Measurements from ENCODE around the gene SMAD6.

The SMAD6 gene

DNA sequence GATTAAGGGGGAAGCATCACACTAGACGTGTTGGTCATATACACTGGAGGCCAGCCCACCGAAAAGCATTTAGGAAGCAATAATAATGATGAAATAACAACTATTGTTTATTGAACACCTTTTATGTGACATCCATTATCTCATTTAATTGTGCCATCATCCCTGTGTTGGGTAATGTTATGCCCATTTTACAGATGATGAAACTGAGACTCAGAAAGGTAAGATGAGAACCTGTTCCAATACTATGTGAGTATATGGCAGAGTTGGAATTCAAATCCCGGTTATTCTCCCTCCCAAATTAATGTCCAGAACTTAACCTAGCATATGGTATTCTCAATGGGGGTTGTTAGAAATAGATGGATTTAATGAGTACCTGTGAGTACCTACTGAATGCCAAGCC is 99.2 kb downstream of the SMAD6 start:
- Histone ChIP-seq H2AFZ (ENCODE audit: low read length) (no peak overlapping the region), H3K4me1 (ENCODE audit: insufficient read depth, low read length, poor library complexity, severe bottlenecking) (no peaks in the 10 kb centered on the region)

DNA sequence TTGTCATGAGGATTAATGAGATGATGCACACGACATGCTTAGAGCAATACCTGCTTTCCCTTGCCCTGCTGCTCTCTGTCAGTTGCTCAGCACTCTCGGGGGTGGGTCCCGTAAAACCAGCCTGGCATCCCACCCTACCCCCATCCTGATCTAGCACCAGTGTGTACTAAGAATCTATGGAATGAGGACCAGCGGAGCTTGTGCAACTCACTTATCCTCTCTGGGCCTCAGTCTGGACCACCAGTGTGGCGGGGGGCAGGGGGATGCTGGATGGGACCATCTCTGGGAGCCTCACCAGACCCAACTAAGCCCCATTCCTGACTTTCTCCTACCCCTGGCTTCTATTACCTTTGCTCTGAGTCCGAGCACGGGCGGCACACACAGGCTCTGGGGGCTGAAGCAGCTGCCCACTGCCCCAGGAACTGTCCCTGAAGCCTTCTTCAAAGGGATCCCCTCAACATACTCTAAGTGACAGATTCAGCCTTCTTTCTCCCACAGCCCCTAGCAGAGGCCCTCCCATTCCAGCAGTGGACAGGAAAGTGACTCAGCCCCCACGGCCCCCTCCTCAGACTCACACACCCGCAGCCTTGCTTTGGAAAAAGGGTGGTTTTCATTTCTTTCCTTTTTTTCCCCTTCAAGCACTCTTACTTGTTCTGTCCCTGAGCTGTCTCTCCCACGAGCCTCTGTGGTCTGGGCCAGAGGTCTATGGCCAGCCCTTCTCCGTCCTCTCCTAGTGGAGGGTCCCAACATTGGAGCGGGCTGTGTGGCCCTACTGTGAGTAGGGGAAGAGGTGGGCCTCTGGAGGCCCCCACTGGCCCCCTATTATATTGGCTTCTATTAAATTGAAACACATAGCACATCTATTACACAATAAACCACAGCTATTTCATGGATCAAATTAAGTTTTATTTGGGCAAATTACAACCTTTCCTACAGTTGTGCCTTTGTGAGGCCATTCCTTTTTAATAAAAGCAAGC is 100.3 kb downstream of the SMAD6 start:
- TF ChIP-seq, protein P1, sequence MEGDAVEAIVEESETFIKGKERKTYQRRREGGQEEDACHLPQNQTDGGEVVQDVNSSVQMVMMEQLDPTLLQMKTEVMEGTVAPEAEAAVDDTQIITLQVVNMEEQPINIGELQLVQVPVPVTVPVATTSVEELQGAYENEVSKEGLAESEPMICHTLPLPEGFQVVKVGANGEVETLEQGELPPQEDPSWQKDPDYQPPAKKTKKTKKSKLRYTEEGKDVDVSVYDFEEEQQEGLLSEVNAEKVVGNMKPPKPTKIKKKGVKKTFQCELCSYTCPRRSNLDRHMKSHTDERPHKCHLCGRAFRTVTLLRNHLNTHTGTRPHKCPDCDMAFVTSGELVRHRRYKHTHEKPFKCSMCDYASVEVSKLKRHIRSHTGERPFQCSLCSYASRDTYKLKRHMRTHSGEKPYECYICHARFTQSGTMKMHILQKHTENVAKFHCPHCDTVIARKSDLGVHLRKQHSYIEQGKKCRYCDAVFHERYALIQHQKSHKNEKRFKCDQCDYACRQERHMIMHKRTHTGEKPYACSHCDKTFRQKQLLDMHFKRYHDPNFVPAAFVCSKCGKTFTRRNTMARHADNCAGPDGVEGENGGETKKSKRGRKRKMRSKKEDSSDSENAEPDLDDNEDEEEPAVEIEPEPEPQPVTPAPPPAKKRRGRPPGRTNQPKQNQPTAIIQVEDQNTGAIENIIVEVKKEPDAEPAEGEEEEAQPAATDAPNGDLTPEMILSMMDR (conservative IDR thresholded peaks at IDR 0.05; ENCODE audit: low read length) = no peak
- TF ChIP-seq EZH2phosphoT487 (IDR thresholded peaks at IDR 0.05; ENCODE audit: borderline replicate concordance) = no peak
- Histone ChIP-seq H3K9ac (ENCODE audit: low read depth, low read length, poor library complexity, severe bottlenecking) (no peak overlapping the region), H3K9me2 (replicated peaks; ENCODE audit: low read depth, low read length) (no peaks in the 10 kb centered on the region), H3K4me3 (ENCODE audit: low read length, poor library complexity, severe bottlenecking) (no peak overlapping the region), H3K4me2 (ENCODE audit: low read depth, low read length, poor library complexity, severe bottlenecking) (no peak overlapping the region), H3K36me3 (ENCODE audit: insufficient read depth, low read length) (no peaks in the 10 kb centered on the region), H3K9me3 (ENCODE audit: insufficient read depth, low read depth, low read length) (no peaks in the 10 kb centered on the region), H3K27me3 (ENCODE audit: insufficient read depth, low read length, poor library complexity, severe bottlenecking) (no peaks in the 10 kb centered on the region), H4K20me1 (ENCODE audit: insufficient read depth, low read length, poor library complexity, severe bottlenecking) (no peaks in the 10 kb centered on the region), H2AFZ (ENCODE audit: low read length) (no peak overlapping the region), H3K79me2 (ENCODE audit: insufficient read depth, low read length) (no peaks in the 10 kb centered on the region), H3K4me1 (ENCODE audit: insufficient read depth, low read length, poor library complexity, severe bottlenecking) (no peaks in the 10 kb centered on the region), H3F3A (ENCODE audit: low read depth) (no peaks in the 10 kb centered on the region)

More for the DNA sequence above, 99.2 kb downstream of the SMAD6 start:
- Histone ChIP-seq H3F3A (ENCODE audit: low read depth) (no peaks in the 10 kb centered on the region), H3K79me2 (ENCODE audit: insufficient read depth, low read length) (no peaks in the 10 kb centered on the region), H3K27me3 (ENCODE audit: insufficient read depth, low read length, poor library complexity, severe bottlenecking) (no peaks in the 10 kb centered on the region), H3K9me2 (replicated peaks; ENCODE audit: low read depth, low read length) (no peaks in the 10 kb centered on the region), H3K9ac (ENCODE audit: low read depth, low read length, poor library complexity, severe bottlenecking) (no peak overlapping the region), H3K9me3 (ENCODE audit: insufficient read depth, low read depth, low read length) (no peaks in the 10 kb centered on the region), H3K36me3 (ENCODE audit: insufficient read depth, low read length) (no peaks in the 10 kb centered on the region), H4K20me1 (ENCODE audit: insufficient read depth, low read length, poor library complexity, severe bottlenecking) (no peaks in the 10 kb centered on the region), H3K4me2 (ENCODE audit: low read depth, low read length, poor library complexity, severe bottlenecking) (no peak overlapping the region), H3K4me3 (ENCODE audit: low read length, poor library complexity, severe bottlenecking) (no peak overlapping the region)
- TF ChIP-seq, protein P1 (conservative IDR thresholded peaks at IDR 0.05; ENCODE audit: low read length) = no peak
- TF ChIP-seq EZH2phosphoT487 (IDR thresholded peaks at IDR 0.05; ENCODE audit: borderline replicate concordance) = no peak

DNA sequence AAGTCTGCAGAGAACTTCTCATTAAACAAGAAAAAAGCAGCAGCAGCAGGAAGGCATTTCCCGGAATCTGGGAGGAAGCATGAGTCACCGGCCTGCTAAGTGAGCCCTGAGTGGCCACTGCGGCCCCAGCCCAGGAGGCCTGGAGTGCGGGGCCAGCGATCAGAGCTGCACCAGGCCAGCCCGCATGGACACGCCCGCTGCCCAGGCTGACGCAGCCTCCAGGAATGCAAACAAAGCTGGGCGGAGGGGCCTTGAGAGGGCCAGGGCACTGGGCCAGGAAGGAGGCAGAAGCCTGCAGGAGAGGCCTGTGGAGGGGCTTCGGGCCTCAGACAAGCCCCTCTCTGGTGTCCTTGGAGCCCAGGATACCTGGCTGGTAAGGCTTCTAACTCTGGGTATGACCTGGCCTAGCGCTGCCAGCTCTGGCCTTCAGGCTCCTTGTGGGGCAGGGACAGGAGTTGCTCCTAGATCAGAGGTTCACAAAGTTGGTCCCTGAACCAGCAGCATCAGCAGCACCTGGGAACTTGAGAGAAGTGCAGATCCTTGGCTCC is 101.2 kb downstream of the SMAD6 start:
- H3K4me3 ChIP-seq (ENCODE audit: low read length, poor library complexity, severe bottlenecking) = no peak overlapping the region
- H3K4me1 ChIP-seq (ENCODE audit: insufficient read depth, low read length, poor library complexity, severe bottlenecking) = no peaks in the 10 kb centered on the region
- no peaks in the 10 kb centered on the region for H3F3A ChIP-seq (ENCODE audit: low read depth)
- TF ChIP-seq EZH2phosphoT487 (IDR thresholded peaks at IDR 0.05; ENCODE audit: borderline replicate concordance) = no peak
- TF ChIP-seq, protein P1 (conservative IDR thresholded peaks at IDR 0.05; ENCODE audit: low read length) = no peak
- no peaks in the 10 kb centered on the region for H4K20me1 ChIP-seq (ENCODE audit: insufficient read depth, low read length, poor library complexity, severe bottlenecking)
- no peaks in the 10 kb centered on the region for H3K27me3 ChIP-seq (ENCODE audit: insufficient read depth, low read length, poor library complexity, severe bottlenecking)
- H2AFZ ChIP-seq (ENCODE audit: low read length) = no peak overlapping the region
- H3K9me3 ChIP-seq (ENCODE audit: insufficient read depth, low read depth, low read length) = no peaks in the 10 kb centered on the region
- H3K79me2 ChIP-seq (ENCODE audit: insufficient read depth, low read length) = no peaks in the 10 kb centered on the region
- H3K9me2 ChIP-seq (replicated peaks; ENCODE audit: low read depth, low read length) = no peaks in the 10 kb centered on the region
- H3K4me2 ChIP-seq (ENCODE audit: low read depth, low read length, poor library complexity, severe bottlenecking) = no peak overlapping the region
- H3K9ac ChIP-seq (ENCODE audit: low read depth, low read length, poor library complexity, severe bottlenecking) = no peak overlapping the region
- H3K36me3 ChIP-seq (ENCODE audit: insufficient read depth, low read length) = no peaks in the 10 kb centered on the region
